Activated CD4-positive, alpha-beta T cell treated with anti-CD3 and anti-CD28 coated beads, Interleukin-2, amount 50 U/mL, for 48 hours (primary cell): ENCODE results near the gene SPI1.
"Not testable (repeated sequence)": the region's sequence is repeated elsewhere in the genome, so short reads cannot be mapped to it uniquely, and the experiment has no call there.

ENCODE experiments used
- DNase-seq, 2 experiments: peaks; one replicate each; pipeline ENCODE4 v3.0.0-alpha.2; 2020

SPI1 gene

GRCh38 chr11:47317064-47317828, 61.1 kb downstream of the SPI1 start:
- DNase-seq = no peak

DNA sequence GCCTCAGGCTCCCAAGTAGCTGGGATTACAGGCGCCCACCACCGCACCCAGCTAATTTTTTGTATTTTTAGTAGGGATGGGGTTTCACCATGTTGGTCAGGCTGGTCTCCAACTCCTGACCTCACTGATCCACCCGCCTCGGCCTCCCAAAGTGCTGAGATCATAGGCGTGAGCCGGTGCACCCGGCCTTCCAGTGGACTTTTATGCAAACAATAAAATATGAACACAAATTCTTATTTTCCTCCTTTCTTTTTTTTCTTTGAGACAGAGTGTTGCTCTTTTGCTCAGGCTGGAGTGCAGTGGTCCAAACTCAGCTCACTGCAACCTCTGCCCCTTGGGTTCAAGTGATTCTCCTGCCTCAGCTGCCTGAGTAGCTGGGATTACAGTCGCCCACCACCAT, 61.8 kb downstream of the SPI1 start:
- DNase-seq = not testable (repeated sequence)

DNA sequence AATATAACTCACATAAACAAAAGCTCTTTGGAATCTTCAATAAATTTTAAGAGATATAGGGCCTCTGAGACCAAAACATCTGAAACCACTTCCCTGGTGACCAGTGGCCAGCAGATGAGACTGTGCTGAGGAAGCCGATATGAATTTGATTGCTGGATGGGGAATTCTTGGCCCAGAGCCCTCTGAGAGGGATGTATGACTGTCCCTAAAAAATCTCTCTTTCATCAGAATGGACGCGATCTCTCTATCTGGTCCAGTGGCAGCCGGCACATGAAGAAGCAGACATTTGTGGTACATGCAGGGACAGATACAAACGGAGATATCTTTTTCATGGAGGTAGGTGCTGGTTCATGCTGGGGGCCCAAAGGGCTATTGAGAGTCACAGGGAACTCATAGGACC, 63.4 kb downstream of the SPI1 start:
- no peak for DNase-seq

GRCh38 chr11:47308050-47308823, 70.1 kb downstream of the SPI1 start:
- no peak for DNase-seq

- DNase-seq = no peak
Observed at GRCh38 chr11:47306484-47306844, 71.9 kb downstream of the SPI1 start.

- DNase-seq = no peak
Observed at GRCh38 chr11:47305734-47306483, 72.4 kb downstream of the SPI1 start.
